DOHH2 (cell line): ENCODE data around the gene SPOPL.

ENCODE experiments used
- CTCF ChIP-seq: fragments of 200-600 bp; sonication (generic); IDR thresholded peaks from one replicate; pipeline ENCODE4 v1.5.1; 2014; ENCODE audit warnings: antibody characterized with exemption, mild to moderate bottlenecking, low read depth, low read length; ENCODE audit not compliant: poor library complexity, severe bottlenecking
- EZH2phosphoT487 ChIP-seq: fragments of 200-600 bp; sonication (generic); IDR thresholded peaks from 2 replicates; pipeline ENCODE4 v1.6.1; 2017; ENCODE audit warnings: borderline replicate concordance, mild to moderate bottlenecking, antibody characterized with exemption, low read length, moderate library complexity, mixed read lengths

GRCh38 chr2:138493334-138493733, 8.2 kb upstream of the SPOPL start:
- TF ChIP-seq CTCF (no peak), EZH2phosphoT487 (no peak)
